Measurements from ENCODE around the gene LMBRD2. TPM values are rescaled to one million over a fixed set of nuclear protein-coding genes. Genes with fewer than 3 reads are reported as not detected.

Gene LMBRD2
- total RNA-seq, 1 donor from 2014 or later: 7.7 TPM

DNA sequence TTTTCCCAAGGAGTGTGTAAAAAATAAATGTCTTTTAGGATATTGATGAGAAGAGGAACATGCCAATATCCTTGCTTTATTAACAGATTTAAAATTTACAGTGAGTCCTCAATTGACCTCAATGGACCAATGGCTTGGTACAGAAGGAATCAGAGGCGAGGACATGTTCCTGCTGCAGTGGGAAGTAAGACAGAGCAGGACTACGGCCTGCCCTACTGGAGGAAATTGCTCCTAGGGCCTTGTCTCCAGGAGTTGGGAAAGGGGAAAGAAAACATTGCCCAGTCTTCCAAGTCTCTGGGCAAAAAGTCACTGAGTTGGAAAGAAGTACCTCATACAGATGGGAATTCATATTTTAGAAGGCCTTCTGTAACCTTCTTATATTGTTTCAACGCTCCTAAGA is 51.9 kb downstream of the LMBRD2 start:
- Mint-ChIP-seq H3K4me1 (no peaks in the 10 kb centered on the region), H3K27me3 (ENCODE audit: low read depth) (no peaks in the 10 kb centered on the region), H3K4me3 (no peak overlapping the region), H3K9me3 (no peaks in the 10 kb centered on the region), H3K27ac (ENCODE audit: unreplicated experiment) (no peak overlapping the region), H3K36me3 (ENCODE audit: low read depth) (no peaks in the 10 kb centered on the region)
- TF ChIP-seq, protein P1, sequence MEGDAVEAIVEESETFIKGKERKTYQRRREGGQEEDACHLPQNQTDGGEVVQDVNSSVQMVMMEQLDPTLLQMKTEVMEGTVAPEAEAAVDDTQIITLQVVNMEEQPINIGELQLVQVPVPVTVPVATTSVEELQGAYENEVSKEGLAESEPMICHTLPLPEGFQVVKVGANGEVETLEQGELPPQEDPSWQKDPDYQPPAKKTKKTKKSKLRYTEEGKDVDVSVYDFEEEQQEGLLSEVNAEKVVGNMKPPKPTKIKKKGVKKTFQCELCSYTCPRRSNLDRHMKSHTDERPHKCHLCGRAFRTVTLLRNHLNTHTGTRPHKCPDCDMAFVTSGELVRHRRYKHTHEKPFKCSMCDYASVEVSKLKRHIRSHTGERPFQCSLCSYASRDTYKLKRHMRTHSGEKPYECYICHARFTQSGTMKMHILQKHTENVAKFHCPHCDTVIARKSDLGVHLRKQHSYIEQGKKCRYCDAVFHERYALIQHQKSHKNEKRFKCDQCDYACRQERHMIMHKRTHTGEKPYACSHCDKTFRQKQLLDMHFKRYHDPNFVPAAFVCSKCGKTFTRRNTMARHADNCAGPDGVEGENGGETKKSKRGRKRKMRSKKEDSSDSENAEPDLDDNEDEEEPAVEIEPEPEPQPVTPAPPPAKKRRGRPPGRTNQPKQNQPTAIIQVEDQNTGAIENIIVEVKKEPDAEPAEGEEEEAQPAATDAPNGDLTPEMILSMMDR (conservative IDR thresholded peaks at IDR 0.05): no peak
- DNase-seq (ENCODE audit: low read depth, low spot score): no peak

- no peaks in the 10 kb centered on the region for H3K36me3 Mint-ChIP-seq (ENCODE audit: low read depth)
- DNase-seq (ENCODE audit: low read depth, low spot score): no peak
- TF ChIP-seq, protein P1 (conservative IDR thresholded peaks at IDR 0.05): no peak
- H3K4me1 Mint-ChIP-seq: no peaks in the 10 kb centered on the region
- H3K27me3 Mint-ChIP-seq (ENCODE audit: low read depth): no peaks in the 10 kb centered on the region
- H3K9me3 Mint-ChIP-seq: peaks cover 3% of the 10 kb centered on the region
- no peak overlapping the region for H3K4me3 Mint-ChIP-seq
- no peak overlapping the region for H3K27ac Mint-ChIP-seq (ENCODE audit: unreplicated experiment)
Observed at GRCh38 chr5:36096486-36096885, 55.2 kb downstream of the LMBRD2 start.

- Mint-ChIP-seq H3K9me3 (peaks cover 3% of the 10 kb centered on the region), H3K4me3 (no peak overlapping the region)
Observed at GRCh38 chr5:36089989-36090388, 61.7 kb downstream of the LMBRD2 start.

DNA sequence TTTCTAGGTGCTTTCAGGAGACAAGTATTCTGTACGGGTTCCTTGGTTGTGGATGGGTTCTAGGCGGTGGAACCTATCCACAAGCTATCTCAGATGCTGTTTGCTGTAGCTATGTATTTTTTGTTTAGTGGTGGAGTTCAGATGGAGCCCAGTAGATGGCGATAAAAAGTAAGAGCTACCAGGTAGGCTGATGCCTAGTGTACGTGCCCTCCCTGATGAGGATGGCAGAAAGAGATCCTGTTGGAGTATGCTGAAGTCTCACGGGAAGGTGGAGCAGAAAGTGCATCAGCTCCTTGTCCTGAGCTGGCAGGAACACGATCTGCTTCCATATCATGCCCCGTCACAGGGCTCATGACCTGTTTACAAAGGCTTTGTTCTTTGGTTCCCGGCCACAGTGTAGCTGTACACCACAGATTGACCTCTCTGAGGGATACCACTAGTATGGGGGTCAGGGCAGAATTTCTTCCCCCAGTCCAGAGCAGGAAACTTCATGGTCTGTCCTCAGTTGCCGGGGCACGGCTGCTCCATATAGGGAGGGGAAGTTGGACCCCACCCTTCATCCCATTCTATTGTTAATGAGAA is 72.4 kb downstream of the LMBRD2 start:
- Mint-ChIP-seq H3K4me1 (peaks cover 15% of the 10 kb centered on the region), H3K27ac (ENCODE audit: unreplicated experiment) (no peak overlapping the region), H3K9me3 (no peaks in the 10 kb centered on the region), H3K36me3 (ENCODE audit: low read depth) (no peaks in the 10 kb centered on the region), H3K4me3 (no peak overlapping the region), H3K27me3 (ENCODE audit: low read depth) (peaks cover 2% of the 10 kb centered on the region)
- DNase-seq (ENCODE audit: low read depth, low spot score): peak; percentile 12
- TF ChIP-seq, protein P1 (conservative IDR thresholded peaks at IDR 0.05): peak; percentile 76

More at GRCh38 chr5:36089989-36090388, 61.7 kb downstream of the LMBRD2 start:
- TF ChIP-seq, protein P1 (conservative IDR thresholded peaks at IDR 0.05): peak; percentile 48
- Mint-ChIP-seq H3K4me1 (no peaks in the 10 kb centered on the region), H3K27me3 (ENCODE audit: low read depth) (peaks cover 12% of the 10 kb centered on the region), H3K36me3 (ENCODE audit: low read depth) (no peaks in the 10 kb centered on the region), H3K27ac (ENCODE audit: unreplicated experiment) (no peak overlapping the region)
- DNase-seq (ENCODE audit: low read depth, low spot score): no peak

- Mint-ChIP-seq H3K4me1 (peaks cover 15% of the 10 kb centered on the region), H3K4me3 (no peak overlapping the region), H3K27ac (ENCODE audit: unreplicated experiment) (no peak overlapping the region), H3K27me3 (ENCODE audit: low read depth) (peaks cover 4% of the 10 kb centered on the region), H3K9me3 (no peaks in the 10 kb centered on the region), H3K36me3 (ENCODE audit: low read depth) (no peaks in the 10 kb centered on the region)
- TF ChIP-seq, protein P1 (conservative IDR thresholded peaks at IDR 0.05): no peak
- no peak for DNase-seq (ENCODE audit: low read depth, low spot score)
Observed at GRCh38 chr5:36078430-36078829, 73.3 kb downstream of the LMBRD2 start.
